Measurements from ENCODE around the gene LRFN2.

DNA sequence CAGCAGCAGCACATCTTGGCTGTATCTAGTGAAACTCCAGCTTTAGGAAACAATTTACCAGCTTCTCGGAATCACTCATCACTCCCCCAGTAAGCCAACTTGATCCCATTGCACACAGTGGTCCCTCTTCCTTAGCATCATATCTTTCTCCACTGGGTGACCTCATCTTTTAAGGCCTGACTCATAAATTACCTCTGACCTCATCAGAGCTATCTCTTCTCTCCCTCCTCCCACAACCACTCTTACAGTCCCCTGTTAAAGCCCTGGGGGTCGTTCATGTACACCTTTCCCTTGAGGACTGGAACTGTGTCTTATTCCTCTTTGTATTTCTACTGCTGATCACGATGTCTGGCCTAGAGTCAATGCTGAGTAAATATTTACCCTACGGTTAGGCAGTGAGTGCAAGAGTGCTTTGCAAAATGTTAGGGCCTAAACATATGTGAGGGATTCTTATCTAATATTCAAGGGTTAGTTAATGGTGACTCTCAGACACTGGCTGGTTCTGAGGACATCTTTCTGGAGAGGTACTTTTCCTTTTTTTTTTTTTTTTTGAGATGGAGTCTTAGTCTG, 187.2 kb downstream of the LRFN2 start:
- TF ChIP-seq SPI1 (IDR thresholded peaks at IDR 0.05; ENCODE audit: low read depth, low read length), result no peak
- no peak for TF ChIP-seq POLR2AphosphoS5 (IDR thresholded peaks at IDR 0.05; ENCODE audit: low read depth, low read length)
- TF ChIP-seq POLR2A (IDR thresholded peaks at IDR 0.05; ENCODE audit: low read depth, low read length), result no peak
- TF ChIP-seq PAX5 (IDR thresholded peaks at IDR 0.05; ENCODE audit: insufficient read depth, low read length, severe bottlenecking), result no peak
- TF ChIP-seq TAF1 (IDR thresholded peaks at IDR 0.05; ENCODE audit: low read depth, low read length), result no peak
- no peak for TF ChIP-seq POU2F2 (IDR thresholded peaks at IDR 0.05; ENCODE audit: low read depth, low read length)

Data from GM12891 (cell line).